GM13976 (cell line): ENCODE results near the gene ACER1.

Experiments used
- DNase-seq: peaks from one replicate; pipeline ENCODE4 v3.0.0; 2012; ENCODE audit warnings: low spot score
- in situ Hi-C: fragments of 300-500 bp; cut with MboI; formaldehyde crosslinking; loops from one replicate; pipeline ENCODE4 v1.12.0; 2022; ENCODE audit warnings: low sequenced_read_pairs, mixed read lengths, inconsistent platforms; ENCODE audit not compliant: unreplicated experiment
- TF ChIP-seq, protein P1 (sequence below): IDR thresholded peaks from 2 replicates; pipeline ENCODE4 v1.5.1; 2012; ENCODE audit warnings: borderline replicate concordance, mild to moderate bottlenecking; ENCODE audit not compliant: insufficient read depth; ENCODE audit errors: extremely low read depth, missing control alignments, control extremely low read depth

The ACER1 gene

GRCh38 chr19:6340493-6341201, 7.2 kb upstream of the ACER1 start:
- DNase-seq, result peak; percentile 39
- TF ChIP-seq, protein P1, sequence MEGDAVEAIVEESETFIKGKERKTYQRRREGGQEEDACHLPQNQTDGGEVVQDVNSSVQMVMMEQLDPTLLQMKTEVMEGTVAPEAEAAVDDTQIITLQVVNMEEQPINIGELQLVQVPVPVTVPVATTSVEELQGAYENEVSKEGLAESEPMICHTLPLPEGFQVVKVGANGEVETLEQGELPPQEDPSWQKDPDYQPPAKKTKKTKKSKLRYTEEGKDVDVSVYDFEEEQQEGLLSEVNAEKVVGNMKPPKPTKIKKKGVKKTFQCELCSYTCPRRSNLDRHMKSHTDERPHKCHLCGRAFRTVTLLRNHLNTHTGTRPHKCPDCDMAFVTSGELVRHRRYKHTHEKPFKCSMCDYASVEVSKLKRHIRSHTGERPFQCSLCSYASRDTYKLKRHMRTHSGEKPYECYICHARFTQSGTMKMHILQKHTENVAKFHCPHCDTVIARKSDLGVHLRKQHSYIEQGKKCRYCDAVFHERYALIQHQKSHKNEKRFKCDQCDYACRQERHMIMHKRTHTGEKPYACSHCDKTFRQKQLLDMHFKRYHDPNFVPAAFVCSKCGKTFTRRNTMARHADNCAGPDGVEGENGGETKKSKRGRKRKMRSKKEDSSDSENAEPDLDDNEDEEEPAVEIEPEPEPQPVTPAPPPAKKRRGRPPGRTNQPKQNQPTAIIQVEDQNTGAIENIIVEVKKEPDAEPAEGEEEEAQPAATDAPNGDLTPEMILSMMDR, result no peak
- in situ Hi-C loops, result no loop called here

GRCh38 chr19:6334490-6335285, 1.3 kb upstream of the ACER1 start:
- TF ChIP-seq, protein P1, result no peak
- in situ Hi-C loops, result no loop called here
- no peak for DNase-seq

- TF ChIP-seq, protein P1, result no peak
- in situ Hi-C loops, result no loop called here
- DNase-seq, result no peak
Observed at GRCh38 chr19:6326815-6327214, 6.6 kb downstream of the ACER1 start.

DNA sequence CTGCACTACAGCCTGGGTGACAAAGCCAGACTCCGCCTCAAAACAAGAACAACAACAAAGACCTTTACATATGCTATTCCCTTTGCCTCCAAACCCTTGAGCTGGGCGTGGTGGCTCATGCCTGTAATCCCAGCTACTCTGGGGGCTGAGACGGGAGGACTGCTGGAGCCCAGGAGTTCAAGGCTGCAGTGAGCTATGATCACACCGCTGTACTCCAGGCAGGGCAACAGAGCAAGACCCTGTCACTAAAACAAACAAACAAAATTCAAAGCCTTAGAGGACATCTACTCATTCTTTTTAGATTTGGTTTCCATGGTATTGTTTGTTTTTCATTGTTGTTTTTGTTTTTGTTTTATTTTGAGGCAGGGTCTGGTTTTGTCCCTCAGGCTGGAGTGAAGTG, 7.8 kb downstream of the ACER1 start:
- in situ Hi-C loops, result no loop called here
- DNase-seq, result no peak
- TF ChIP-seq, protein P1, result no peak

DNA sequence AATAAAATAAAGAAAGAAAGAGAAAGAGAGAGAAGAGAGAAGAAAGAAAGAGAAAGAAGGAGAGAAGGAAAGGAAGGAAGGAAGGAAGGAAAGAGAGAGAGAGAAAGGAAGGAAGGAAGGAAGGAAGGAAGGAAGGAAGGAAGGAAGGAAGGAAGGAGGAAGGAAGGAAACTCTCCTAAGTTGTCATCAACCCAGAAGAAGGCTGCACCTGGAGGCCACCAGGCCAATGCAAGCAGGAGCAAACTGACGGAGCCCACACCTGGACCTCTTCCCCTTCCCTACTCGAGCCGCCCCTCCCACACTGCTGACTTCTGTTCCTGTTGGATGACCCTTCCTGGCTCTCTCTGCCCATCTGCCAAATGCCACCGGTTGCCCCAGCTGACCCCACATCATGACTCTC, 8.7 kb downstream of the ACER1 start:
- no peak for DNase-seq
- in situ Hi-C loops, result no loop called here
- TF ChIP-seq, protein P1, result no peak

DNA sequence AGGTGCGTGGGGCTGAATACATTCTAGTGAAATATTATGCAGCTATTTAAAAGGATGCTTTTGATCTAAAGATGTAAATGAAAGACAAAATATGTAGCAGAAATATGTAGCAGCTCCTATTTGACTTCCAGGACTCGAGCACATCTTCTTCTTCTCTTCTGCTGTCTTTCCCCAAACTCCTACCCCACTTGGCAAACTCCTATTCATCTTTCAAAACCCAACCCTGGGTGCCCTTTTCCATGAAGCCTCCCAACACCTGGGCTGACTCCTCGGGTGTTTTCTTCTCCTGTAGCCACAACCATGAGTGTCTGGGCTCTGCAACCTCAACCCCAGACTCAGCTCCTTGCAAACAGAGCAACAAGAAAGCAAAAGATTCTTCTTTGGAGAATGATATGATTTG, 11.1 kb downstream of the ACER1 start:
- DNase-seq, result no peak
- in situ Hi-C loops, result no loop called here

More for the DNA sequence above, 11.1 kb downstream of the ACER1 start:
- TF ChIP-seq, protein P1, result no peak
